ENCODE data around the gene DZIP1.

The DZIP1 gene

GRCh38 chr13:95620825-95621498, 23.5 kb downstream of the DZIP1 start:
- TF ChIP-seq CTCF (IDR thresholded peaks at IDR 0.05; ENCODE audit: control insufficient read depth, insufficient read depth, low read depth, low read length, missing control alignments): no peak
- no peak overlapping the region for H3K4me3 ChIP-seq (ENCODE audit: control insufficient read depth, low read depth, low read length)
- no peak for DNase-seq (ENCODE audit: low read depth)

GRCh38 chr13:95620030-95620824, 24.3 kb downstream of the DZIP1 start:
- DNase-seq (ENCODE audit: low read depth): no peak
- no peak overlapping the region for H3K4me3 ChIP-seq (ENCODE audit: control insufficient read depth, low read depth, low read length)
- TF ChIP-seq CTCF (IDR thresholded peaks at IDR 0.05; ENCODE audit: control insufficient read depth, insufficient read depth, low read depth, low read length, missing control alignments): no peak

- no peak for TF ChIP-seq CTCF (IDR thresholded peaks at IDR 0.05; ENCODE audit: control insufficient read depth, insufficient read depth, low read depth, low read length, missing control alignments)
- DNase-seq (ENCODE audit: low read depth): no peak
- no peak overlapping the region for H3K4me3 ChIP-seq (ENCODE audit: control insufficient read depth, low read depth, low read length)
Observed at GRCh38 chr13:95615539-95615938, 29.0 kb downstream of the DZIP1 start.

- TF ChIP-seq CTCF (IDR thresholded peaks at IDR 0.05; ENCODE audit: control insufficient read depth, insufficient read depth, low read depth, low read length, missing control alignments): no peak
- no peak overlapping the region for H3K4me3 ChIP-seq (ENCODE audit: control insufficient read depth, low read depth, low read length)
- DNase-seq (ENCODE audit: low read depth): no peak
Observed at GRCh38 chr13:95614641-95615245, 29.8 kb downstream of the DZIP1 start.

GRCh38 chr13:95608640-95609323, 35.7 kb downstream of the DZIP1 start:
- TF ChIP-seq CTCF (IDR thresholded peaks at IDR 0.05; ENCODE audit: control insufficient read depth, insufficient read depth, low read depth, low read length, missing control alignments): no peak
- DNase-seq (ENCODE audit: low read depth): no peak
- no peak overlapping the region for H3K4me3 ChIP-seq (ENCODE audit: control insufficient read depth, low read depth, low read length)

GRCh38 chr13:95607366-95607765, 37.1 kb downstream of the DZIP1 start:
- peak; percentile 13 for DNase-seq (ENCODE audit: low read depth)
- H3K4me3 ChIP-seq (ENCODE audit: control insufficient read depth, low read depth, low read length): no peak overlapping the region
- no peak for TF ChIP-seq CTCF (IDR thresholded peaks at IDR 0.05; ENCODE audit: control insufficient read depth, insufficient read depth, low read depth, low read length, missing control alignments)
